ENCODE measurements around the gene IL31RA.

DNA sequence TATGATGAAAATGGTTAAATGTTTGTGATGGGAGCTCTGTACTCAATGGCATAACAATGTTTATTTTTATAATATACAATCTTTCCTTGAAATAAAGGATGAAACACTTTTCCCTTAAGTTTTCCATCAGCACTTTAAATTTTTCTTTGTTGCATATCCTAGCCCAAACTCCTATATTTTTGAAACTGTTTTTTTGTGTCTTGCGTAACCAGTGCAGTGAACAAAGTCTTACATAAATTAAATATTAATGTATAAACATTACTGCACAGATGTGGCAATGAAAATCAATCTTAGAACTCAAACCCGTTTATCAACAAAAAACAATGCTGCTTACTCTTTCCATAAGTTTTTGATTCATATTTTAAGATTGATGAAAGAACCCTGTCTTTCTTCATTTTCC, 34.1 kb upstream of the IL31RA start:
- TF ChIP-seq CTCF (IDR thresholded peaks at IDR 0.05; ENCODE audit: low read depth, low read length) (no peak), POLR2A (IDR thresholded peaks at IDR 0.05; ENCODE audit: extremely low read depth, insufficient read length) (no peak)
- TF ChIP-seq, protein P1, sequence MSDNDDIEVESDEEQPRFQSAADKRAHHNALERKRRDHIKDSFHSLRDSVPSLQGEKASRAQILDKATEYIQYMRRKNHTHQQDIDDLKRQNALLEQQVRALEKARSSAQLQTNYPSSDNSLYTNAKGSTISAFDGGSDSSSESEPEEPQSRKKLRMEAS (IDR thresholded peaks at IDR 0.05; ENCODE audit: low read depth, low read length) = no peak
